SIG-M5 treated with dmso at 0.1 percent for 504 hours (cell line): ENCODE data around the gene TTC33.

Experiments
- DNase-seq: peaks from one replicate; lab custom pipeline; 2025; ENCODE audit not compliant: unreplicated experiment; lab: John Stamatoyannopoulos, UW

The TTC33 gene

DNA sequence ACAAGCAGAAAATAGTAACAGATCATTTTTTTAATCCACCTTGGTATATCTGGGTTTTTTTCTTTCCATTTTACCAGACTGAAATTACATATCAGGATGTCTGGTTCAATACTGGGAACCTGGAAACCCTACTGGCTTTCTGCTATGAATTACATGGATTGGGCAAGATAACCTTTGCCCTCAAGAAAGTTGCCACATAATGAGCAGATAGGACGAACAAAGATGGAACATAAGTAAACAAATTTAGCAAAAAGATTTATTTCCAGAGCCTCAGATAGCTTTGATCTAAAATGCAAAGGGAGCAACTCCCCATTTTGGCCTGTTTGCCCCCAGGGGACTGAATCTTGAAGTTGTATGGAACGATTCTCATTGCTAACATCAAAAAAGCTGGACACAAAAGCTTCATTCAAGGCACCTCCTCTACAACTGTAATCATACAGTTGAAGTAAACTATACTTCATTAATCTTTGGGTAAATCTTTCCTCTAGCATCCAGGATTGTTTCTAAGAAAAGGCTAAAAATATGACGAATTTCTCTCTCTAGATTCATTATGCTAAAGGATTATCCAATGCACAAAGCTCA lies 207.7 kb downstream of the TTC33 start:
- no peak for DNase-seq

DNA sequence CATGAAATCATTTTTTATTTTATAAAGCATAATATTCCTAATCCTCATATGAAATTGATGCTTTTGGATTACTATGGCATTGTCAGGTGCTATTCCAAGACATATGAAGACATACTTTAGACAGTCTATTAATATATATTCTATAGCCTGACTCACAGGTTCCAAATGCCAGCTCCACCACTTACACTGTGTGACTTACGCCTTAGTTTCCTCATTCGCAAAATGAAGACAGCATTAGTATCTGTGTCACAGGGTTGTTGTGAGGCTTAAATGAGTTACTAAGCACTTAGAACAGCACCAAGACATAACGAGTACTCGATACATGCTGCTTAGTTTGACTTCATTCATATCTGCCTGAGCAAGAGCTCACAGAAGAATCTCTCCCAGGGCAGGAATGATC lies 208.2 kb downstream of the TTC33 start:
- DNase-seq, result no peak

DNA sequence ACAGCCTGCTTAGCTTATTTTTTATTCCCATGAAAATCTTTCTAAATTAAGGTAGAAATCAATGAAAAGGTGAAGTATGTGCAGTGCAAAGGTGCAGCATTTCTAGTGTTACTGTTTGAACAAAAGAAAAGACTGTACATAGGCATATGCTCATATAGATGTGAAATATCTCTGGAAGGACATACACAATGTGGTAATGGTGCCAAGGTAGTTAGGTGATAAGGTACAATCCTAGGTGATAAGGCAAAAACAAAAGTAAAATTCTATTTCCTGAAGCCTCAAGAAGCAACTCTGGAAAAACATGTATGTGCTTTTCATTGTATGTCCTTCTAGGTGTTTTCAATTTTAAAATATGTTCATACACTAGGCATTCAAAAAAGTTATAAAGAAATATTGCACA lies 215.5 kb downstream of the TTC33 start:
- DNase-seq, result no peak

DNA sequence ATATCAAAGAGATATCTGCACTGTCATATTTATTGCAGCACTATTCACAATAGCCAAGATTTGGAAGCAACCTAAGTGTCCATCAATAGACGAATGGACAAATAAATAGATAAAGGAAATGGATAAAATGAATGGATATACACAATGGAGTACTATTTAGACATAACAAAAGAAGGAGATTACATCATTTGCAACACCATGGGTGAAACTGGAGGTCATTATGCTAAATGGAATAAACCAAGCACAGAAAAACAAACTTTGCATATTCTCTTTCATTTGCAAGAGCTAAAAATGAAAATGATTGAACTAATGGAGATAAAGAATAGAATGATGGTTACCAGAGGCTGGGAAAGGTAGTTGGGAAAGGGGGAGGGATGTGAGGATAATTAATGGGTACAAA lies 231.1 kb downstream of the TTC33 start:
- no peak for DNase-seq

DNA sequence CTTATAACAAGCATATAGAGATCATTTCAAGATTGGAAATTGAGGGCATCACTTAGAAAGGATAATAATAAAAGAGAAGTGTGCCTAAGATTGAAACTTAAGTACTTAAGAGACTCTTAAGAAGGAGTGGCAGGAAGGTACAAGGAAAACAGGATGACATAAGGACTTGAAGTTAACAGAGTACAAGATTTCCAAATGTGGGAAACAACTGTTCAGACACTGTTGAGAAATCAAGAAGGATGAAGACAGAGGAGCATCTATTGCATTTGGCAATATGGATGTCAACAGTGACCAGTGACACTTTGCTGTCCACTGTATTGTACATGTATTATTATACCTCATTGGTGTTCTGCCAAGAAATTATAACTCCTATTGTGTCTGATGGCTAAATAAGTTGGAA lies 233.8 kb downstream of the TTC33 start:
- no peak for DNase-seq

DNA sequence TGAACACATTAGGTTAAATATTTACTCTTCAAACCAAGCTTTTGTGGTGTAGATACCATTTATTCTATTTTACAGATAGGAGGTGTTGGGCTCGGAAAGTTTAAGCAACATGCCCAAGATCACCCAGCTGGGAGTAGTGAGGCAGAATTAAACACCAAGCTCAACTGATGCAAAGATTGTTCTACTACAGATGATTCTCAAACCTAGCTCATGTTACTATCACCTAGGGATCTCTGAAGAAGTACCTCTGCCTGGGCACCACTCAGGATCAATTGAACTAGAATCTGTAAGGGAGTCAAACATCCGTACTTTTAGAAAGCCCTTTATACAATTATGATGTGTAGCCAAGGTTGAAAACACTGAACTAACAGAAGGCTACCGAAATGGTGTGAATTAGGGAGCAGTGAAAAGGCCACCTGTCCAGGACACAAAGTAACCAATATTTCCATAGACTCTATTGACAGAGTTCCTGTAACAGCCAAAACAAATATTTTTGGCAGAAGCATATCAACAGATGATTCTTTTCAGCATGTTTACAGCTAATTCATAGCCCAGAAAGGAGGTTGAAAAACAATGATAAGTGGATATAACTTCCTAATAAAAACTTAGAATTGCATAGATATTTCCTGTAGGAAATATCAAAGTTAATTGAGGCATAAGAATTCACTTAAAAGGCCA lies 234.5 kb downstream of the TTC33 start:
- no peak for DNase-seq

DNA sequence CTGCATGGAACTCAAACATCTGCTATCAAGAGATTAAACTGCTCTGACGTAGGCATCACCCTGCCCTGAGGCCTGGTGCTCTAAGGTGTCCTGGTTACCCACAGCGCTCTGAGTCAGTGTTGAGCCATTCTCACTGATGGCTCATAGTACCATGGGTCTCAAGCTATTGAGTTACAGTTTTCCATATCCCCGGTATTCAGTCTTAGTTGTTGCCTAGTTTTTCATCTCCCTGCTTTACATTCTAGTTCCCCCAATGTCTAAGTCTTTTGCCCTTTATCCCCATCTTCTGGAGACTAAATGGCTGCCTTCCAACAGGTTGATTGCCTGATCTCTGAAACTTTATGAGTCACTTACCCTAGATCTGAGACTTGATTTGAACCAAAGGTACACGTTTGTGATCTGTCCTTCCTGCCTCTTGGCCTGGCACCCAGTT lies 237.3 kb downstream of the TTC33 start:
- DNase-seq, result no peak

DNA sequence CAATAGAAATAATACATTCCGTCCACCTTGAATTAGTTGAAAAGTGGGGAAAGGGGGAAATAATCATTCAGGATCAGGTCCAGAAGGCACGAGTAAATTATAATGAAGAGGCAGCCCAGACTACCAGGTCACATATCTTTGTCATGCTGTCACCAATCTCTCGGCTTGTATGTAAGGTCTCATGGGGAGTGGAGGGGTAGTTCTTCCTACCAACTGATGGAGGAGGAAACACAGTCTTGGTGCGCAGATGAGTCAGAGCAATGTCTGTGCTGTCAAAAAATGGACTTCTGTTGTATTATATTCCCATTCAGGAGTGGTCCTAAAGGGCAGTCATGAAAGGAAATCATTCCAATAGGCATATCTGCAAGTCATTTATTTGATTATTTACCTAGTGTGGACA lies 240.3 kb downstream of the TTC33 start:
- no peak for DNase-seq

DNA sequence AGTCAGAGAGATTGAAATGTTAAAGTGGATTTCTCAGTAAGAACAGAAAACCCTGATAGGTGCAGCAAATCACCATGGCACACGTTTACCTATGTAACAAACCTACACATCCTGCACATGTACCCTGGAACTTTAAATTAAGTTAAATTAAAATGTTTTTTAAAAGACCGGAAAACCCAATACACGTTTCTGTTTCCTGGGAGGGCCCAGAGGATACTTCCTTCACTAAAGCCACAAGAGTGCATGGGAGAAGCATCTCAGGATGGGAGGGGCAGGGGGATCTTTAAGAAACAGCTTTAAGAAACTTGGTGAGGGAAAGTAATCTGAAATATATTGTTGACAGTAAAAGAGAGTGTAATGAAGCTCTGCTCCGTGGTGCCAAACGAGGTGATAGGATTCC lies 240.8 kb downstream of the TTC33 start:
- DNase-seq, result no peak

DNA sequence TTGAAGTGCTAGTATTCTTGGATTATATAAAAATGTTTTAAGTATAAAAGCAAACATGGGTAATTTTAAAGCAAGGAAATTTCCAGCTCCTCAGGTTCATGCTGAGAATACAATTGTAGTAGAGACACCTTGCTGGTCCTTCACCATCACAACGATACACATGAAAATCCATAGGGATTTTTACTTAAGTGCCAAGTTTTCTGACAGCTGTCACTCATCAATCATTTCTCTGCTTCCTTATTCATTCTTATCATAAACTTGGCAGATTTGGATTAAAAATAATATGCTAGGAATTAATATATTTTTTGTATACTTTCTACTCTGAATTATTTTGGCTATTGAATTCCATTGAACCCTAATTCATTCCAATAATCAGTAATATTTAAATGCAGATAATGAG lies 244.0 kb downstream of the TTC33 start:
- DNase-seq, result no peak

DNA sequence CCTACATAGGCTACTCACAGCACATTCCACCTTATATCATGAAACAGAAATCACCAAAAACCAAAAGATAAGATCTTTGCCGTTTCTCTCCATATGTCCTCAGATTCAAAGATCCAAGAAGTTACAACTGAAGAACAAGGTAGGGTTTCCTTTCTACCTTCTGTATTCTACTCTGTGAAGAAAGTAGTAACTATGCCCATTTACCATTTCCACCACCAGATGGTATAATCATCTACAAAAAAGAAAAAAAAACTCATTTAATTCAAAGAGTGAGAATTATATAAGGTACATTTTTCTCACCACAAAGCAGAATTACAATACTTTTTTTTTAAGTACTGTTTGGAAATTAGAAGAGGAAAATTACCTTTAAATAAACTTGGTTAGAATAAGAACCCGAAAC lies 248.7 kb downstream of the TTC33 start:
- DNase-seq, result no peak

DNA sequence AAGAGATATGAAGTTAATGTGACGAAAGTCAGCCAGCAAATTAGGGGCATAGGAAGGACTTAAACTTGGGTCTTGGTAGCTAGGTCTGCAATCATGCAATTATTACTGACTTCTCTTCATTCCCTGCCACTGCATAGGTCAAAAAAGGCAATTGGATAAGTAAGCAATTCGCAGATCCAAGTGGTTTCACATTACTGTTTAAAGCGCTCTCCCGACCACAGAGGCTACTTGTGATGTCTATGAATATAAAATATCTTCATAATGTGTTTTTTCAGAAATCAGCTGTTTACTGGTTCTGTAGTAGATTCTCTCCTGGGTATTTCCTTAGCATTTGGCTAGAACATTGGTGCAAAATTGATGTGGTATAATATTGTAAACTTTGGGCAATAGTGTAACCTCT lies 250.7 kb downstream of the TTC33 start:
- DNase-seq, result no peak

DNA sequence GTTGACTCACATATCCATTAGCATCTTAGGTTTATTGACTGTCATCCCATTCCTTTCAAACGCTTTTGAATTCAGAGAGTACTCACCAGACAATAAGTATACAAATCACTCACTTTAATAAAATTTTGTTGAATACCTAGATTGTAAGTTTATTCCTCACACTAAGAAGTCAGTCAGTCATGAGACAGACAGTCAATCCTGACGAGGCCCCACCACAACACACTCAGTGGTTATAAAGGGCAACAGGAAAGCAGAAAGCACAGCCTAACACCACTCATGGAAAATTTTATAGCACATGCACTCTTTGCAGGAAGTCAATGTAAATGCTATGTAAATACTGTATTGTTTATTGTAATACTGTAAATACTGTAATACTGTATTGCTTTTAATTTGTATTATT lies 252.3 kb downstream of the TTC33 start:
- DNase-seq, result no peak

DNA sequence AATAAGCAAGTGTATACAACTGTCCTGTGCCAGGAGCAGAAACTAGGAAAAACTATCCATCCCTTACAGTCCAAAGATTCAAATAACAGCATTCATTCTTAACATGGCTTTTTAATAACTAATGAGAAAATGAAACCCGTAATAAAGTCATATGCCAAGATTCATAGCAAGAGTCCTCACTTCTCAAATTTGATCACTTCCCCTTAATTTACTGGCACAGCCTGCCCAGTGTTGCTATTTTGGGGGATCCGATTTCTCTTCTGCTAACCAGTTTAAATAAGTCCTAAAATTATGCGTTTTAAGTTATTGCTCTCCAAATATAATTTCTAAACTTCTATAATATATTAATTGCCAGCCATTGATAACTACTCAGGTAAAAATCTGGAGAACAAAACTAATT lies 253.0 kb downstream of the TTC33 start:
- peak; percentile 64 for DNase-seq

DNA sequence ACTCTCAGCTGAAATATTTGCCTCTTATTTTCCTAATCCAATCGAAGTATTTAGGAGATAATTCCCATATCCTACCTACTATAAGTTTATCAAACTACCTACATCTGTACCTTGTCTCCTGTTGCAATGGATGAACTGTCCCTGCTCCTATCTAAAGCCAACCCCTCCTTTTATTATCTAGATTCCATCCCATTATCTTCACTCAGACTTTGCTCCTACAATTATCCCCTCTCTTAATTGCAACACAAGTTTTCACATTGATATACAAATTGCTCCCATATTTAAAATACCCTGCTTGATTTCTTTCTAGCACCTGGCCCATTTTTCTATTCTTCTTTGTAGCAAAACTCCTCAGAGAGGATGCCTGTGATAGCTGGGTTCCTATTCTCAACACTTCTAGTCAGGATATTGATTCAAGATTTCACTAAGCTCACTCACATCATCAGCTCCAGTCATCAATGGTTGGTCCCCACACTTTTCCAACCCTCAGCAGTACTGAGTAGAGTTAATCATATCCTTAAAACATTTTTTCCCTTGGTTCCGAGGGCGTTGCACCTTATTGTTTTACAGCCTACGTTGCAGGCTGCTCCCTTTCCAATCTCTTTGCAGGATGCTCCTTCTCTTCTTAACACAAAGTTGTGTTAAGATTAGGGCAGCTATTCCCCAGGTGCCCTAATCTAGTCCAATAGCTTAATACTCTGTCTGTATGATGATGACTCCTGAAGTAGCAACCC lies 253.9 kb downstream of the TTC33 start:
- no peak for DNase-seq

DNA sequence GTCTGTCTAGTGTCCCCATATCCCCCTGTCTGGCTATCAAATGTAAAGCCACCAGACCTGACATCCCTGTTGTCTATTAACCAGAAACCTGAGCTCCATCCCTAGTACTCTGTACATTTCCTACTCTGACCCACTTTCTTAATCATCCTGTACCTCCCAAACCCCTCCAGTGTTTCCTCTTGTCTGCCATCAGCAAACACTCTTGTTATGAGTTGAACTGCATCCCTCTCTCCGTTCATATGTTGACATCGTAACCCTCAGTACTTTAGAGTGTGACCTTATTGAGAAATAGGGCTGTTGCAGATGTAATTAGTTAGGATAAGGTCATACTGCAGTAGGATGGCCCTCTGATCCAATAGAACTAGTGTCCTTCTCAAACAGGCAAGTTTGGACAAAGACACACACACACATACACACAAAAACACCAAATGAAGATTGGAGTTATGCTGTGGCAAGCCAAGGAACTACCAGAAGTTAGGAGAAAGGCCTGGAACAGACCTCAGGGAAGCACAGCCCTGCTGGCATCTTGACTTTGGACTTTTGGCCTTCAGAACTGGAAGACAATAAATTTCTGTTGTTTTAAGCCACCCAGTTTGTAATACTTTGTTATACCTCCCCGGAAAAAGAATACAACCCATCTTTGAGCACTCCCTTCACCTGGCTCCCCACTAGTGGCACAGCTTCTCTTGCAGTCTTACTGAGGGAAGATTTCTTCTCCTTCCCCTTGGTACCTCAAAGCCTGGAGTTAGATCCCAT lies 256.1 kb downstream of the TTC33 start:
- no peak for DNase-seq

DNA sequence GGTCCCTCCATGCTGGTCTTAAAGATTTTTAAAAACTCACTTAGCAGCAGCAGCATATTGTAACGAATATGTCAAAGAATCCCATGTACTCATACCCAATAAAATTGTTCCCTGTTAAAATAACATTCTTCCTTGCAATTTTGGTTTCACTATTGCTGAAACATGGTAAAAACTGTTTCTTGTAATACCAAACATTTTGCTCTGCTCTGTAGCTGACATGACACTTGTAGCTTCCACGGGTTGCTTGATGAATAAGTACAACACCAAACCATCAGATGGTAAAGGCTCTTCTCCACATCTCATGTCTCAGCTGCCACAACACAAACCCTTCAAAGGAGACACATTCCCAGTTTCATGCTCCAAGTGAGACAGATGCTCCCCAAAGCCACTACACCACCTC lies 256.8 kb downstream of the TTC33 start:
- no peak for DNase-seq

DNA sequence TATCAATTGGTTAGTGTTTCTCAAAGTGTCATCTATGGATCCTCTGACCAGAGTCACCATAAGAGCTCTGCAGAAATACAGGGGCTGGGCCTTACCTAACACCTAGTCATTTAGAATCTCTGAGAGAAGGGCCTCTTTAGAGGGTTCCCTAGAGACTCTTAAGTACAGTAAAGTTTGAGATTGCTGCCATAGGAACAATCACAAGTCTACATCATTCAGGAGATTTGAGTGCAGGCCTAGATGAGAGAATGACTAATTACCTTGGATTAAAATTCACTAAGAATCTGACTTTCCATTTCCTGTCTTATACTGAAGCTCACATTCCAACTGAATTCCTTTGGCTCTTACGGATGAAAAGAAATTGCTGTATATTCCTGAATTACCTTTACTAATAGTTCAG lies 258.2 kb downstream of the TTC33 start:
- no peak for DNase-seq

DNA sequence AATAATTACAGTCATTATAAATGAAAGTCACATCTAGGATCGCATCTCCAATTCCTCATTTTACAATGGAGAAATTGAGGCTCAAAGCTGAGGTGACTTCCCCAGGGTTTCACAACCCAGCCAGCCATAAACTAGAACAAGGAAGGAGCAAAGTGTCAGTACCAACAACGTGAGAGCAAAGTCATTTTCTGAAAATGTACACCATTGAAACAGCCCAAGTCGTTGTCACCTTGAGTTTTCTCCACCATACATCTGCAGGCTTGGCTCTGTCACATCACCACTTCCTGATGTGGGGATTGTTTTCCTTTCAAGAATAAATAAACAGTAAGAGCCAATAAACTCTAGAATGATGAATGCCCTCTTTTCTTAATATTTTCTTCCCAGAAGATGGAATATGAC lies 260.5 kb downstream of the TTC33 start:
- peak; percentile 22 for DNase-seq

DNA sequence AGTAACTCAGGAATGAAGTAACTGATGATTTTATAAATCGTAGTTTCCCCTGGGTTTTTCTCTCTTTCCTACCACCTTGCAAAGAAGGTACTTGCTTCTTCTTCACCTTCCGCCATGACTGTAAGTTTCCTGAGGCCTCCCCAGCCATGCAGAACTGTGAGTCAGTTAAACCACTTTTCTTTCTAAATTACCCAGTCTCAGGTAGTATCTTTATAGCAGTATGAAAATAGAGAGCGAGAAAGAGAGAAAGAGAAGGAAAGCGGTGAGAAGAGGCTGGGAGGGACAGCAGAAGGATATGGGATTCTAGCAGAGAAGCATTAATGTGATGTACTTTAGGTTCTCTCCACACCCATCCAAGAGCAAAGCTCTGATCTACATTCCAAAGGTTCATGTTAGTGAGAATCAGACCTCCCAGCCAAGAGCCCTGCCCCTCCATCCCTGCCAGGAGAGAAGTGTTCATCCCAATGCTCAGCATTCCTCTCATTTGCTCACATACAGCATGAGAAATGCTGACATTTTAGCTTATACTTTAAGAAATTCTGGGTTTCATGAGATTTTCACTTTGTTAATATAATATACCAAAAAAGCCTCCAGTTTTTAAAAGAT lies 261.0 kb downstream of the TTC33 start:
- no peak for DNase-seq

DNA sequence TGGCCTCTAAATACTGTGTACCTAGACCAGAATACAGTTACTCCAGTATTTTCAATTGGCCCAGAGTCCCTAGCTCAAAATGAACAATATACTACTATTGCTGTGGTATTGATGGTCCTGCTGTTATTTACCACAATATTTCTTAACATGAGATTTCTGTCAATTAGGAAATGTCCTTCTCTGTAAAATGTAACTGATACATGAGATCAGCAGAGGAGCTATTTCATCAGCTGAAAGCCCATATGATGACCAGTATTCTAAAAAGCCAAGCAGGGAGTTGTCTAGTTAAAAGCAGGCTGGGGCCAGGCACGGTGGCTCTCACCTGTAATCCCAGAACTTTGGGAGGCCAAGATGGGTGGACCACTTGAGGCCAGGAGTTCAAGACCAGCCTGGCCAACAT lies 263.7 kb downstream of the TTC33 start:
- peak; percentile 49 for DNase-seq
